HG03108 (cell line): Measurements from ENCODE around the gene UPF1.
A peak's percentile ranks its signal among the peaks of the same experiment; 100 is the strongest.

Source experiments
- ATAC-seq: cut with Tn5 transposase; IDR thresholded peaks from one replicate; pipeline ENCODE4 v1.9.1; 2021; ENCODE audit warnings: moderate library complexity; ENCODE audit not compliant: unreplicated experiment

The UPF1 gene

GRCh38 chr19:18834644-18834984 lies 2.9 kb downstream of the UPF1 start:
- ATAC-seq = no peak

GRCh38 chr19:18839465-18840287 lies 7.9 kb downstream of the UPF1 start:
- ATAC-seq = no peak

- ATAC-seq = no peak
These were observed 8.8 kb downstream of the UPF1 start for GRCh38 chr19:18840288-18841267.

GRCh38 chr19:18841400-18841799 lies 9.6 kb downstream of the UPF1 start:
- ATAC-seq = no peak

- no peak for ATAC-seq
These were observed 10.4 kb downstream of the UPF1 start for GRCh38 chr19:18842166-18842565.

GRCh38 chr19:18843960-18844359 lies 12.2 kb downstream of the UPF1 start:
- ATAC-seq = no peak

GRCh38 chr19:18844806-18845329 lies 13.1 kb downstream of the UPF1 start:
- no peak for ATAC-seq

- ATAC-seq = no peak
These were observed 14.2 kb downstream of the UPF1 start for GRCh38 chr19:18845961-18846360.

- no peak for ATAC-seq
These were observed 15.2 kb downstream of the UPF1 start for GRCh38 chr19:18846862-18847548.

- no peak for ATAC-seq
These were observed 16.0 kb downstream of the UPF1 start for GRCh38 chr19:18847549-18848463.

GRCh38 chr19:18848878-18849661 lies 17.3 kb downstream of the UPF1 start:
- no peak for ATAC-seq

- peak; percentile 41 for ATAC-seq
These were observed 18.2 kb downstream of the UPF1 start for GRCh38 chr19:18849838-18850400.

GRCh38 chr19:18850471-18851375 lies 19.0 kb downstream of the UPF1 start:
- ATAC-seq = no peak

GRCh38 chr19:18851673-18852325 lies 20.0 kb downstream of the UPF1 start:
- ATAC-seq = no peak

GRCh38 chr19:18852648-18853047 lies 20.9 kb downstream of the UPF1 start:
- ATAC-seq = no peak

GRCh38 chr19:18853755-18854427 lies 22.1 kb downstream of the UPF1 start:
- no peak for ATAC-seq

- no peak for ATAC-seq
These were observed 23.2 kb downstream of the UPF1 start for GRCh38 chr19:18854982-18855381.
